Astrocyte of the spinal cord (primary cell): ENCODE results near the gene LYSET.
A peak's percentile ranks its signal among the peaks of the same experiment; 100 is the strongest.

Experiments
- DNase-seq: peaks from one replicate; pipeline ENCODE4 v3.0.0; 2011; ENCODE audit warnings: low read depth, low spot score
- H3K4me3 ChIP-seq: 2 replicates; pipeline ENCODE4 v1.5.1; 2011; ENCODE audit warnings: low read depth, mild to moderate bottlenecking, low read length, moderate library complexity
- CTCF ChIP-seq: IDR thresholded peaks from 2 replicates; pipeline ENCODE4 v1.5.1; 2012; ENCODE audit warnings: low read depth, mild to moderate bottlenecking, low read length, inconsistent platforms
- in situ Hi-C: cut with HindIII; loops from 2 replicates; pipeline ENCODE4 v1.10.0; 2017; ENCODE audit warnings: low sequenced_read_pairs

LYSET gene

GRCh38 chr14:93195316-93195999, 10.3 kb downstream of the LYSET start:
- no peak overlapping the region for H3K4me3 ChIP-seq
- in situ Hi-C loops = no loop called here
- no peak for DNase-seq
- TF ChIP-seq CTCF = no peak

- in situ Hi-C loops = no loop called here
Observed at GRCh38 chr14:93199031-93199430, 13.9 kb downstream of the LYSET start.

GRCh38 chr14:93200553-93200952, 15.4 kb downstream of the LYSET start:
- in situ Hi-C loops = no loop called here
- H3K4me3 ChIP-seq = no peak overlapping the region
- no peak for TF ChIP-seq CTCF
- no peak for DNase-seq

More at GRCh38 chr14:93199031-93199430, 13.9 kb downstream of the LYSET start:
- TF ChIP-seq CTCF = no peak
- no peak for DNase-seq
- H3K4me3 ChIP-seq = no peak overlapping the region

GRCh38 chr14:93201155-93201704, 16.1 kb downstream of the LYSET start:
- no peak for TF ChIP-seq CTCF
- in situ Hi-C loops = no loop called here

GRCh38 chr14:93206793-93207467, 21.8 kb downstream of the LYSET start, which contains the start of the genes GON7 and UBR7:
Gene GON7, minus strand, starts transcription at chr14:93207065. Its CDS starts 28 bp downstream, at chr14:93207037.
Gene UBR7, plus strand, starts transcription at chr14:93207256. Its CDS starts 36 bp downstream, at chr14:93207292.
- in situ Hi-C loops = no loop called here
- peak; percentile 98 for DNase-seq
- TF ChIP-seq CTCF = no peak
- H3K4me3 ChIP-seq = peak within 1 kb of the TSS; percentile 94

More at GRCh38 chr14:93201155-93201704, 16.1 kb downstream of the LYSET start:
- H3K4me3 ChIP-seq = no peak overlapping the region
- no peak for DNase-seq

- peak; percentile 59 for TF ChIP-seq CTCF
- in situ Hi-C loops = no loop called here
- DNase-seq = peak; percentile 66
Observed at GRCh38 chr14:93207468-93208308, 22.6 kb downstream of the LYSET start.

More at GRCh38 chr14:93207468-93208308, 22.6 kb downstream of the LYSET start:
- peak overlapping the region; percentile 94 for H3K4me3 ChIP-seq
